ENCODE data around the gene MRPS16. TPM values are rescaled to one million over a fixed set of nuclear protein-coding genes. Genes with fewer than 3 reads are reported as not detected.

MRPS16 gene
- total RNA-seq, 1 experiment from 2014 or later, result 164 TPM

GRCh38 chr10:73220989-73221388, 31.5 kb downstream of the MRPS16 start:
- Histone ChIP-seq H3K9me3 (ENCODE audit: low read depth, low read length, poor library complexity, severe bottlenecking) (no peaks in the 10 kb centered on the region), H3K36me3 (ENCODE audit: insufficient read depth, low read length, poor library complexity, severe bottlenecking) (peaks cover 9% of the 10 kb centered on the region), H3K27ac (ENCODE audit: low read depth, low read length, poor library complexity, severe bottlenecking) (no peak overlapping the region), H3K4me1 (ENCODE audit: insufficient read depth, low read length, poor library complexity, severe bottlenecking) (no peaks in the 10 kb centered on the region), H3K27me3 (replicated peaks; ENCODE audit: insufficient read depth, low read depth, low read length, poor library complexity) (no peaks in the 10 kb centered on the region), H3K4me3 (ENCODE audit: low read depth, low read length, poor library complexity, severe bottlenecking) (no peak overlapping the region)
- TF ChIP-seq CTCF (conservative IDR thresholded peaks at IDR 0.05; ENCODE audit: low read depth, low read length) (no peak), EZH2 (IDR thresholded peaks at IDR 0.05; ENCODE audit: borderline replicate concordance, low read depth, low read length, poor library complexity, severe bottlenecking) (no peak)
- DNase-seq (ENCODE audit: low spot score), result no peak
- BruUV-seq (replicated peaks), result no TSS peak
- POLR2A ChIA-PET (ENCODE audit: low non-redundant PET), result no interaction called here
- CTCF ChIA-PET, result no interaction called here
- intact Hi-C loops (cut with micrococcal nuclease; ENCODE audit: unreplicated experiment), result no loop called here

GRCh38 chr10:73219384-73219783, 33.1 kb downstream of the MRPS16 start:
- no TSS peak for BruUV-seq (replicated peaks)
- intact Hi-C loops (cut with micrococcal nuclease; ENCODE audit: unreplicated experiment), result no loop called here
- no peak overlapping the region for H3K27ac ChIP-seq (ENCODE audit: low read depth, low read length, poor library complexity, severe bottlenecking)
- CTCF ChIA-PET, result interaction anchor here (0.6 kb wide), 1 partner anchor 332 kb away, joined by 4 read pairs; no protein-coding TSS in a partner anchor
- no peaks in the 10 kb centered on the region for H3K4me1 ChIP-seq (ENCODE audit: insufficient read depth, low read length, poor library complexity, severe bottlenecking)
- DNase-seq (ENCODE audit: low spot score), result no peak
- H3K27me3 ChIP-seq (replicated peaks; ENCODE audit: insufficient read depth, low read depth, low read length, poor library complexity), result no peaks in the 10 kb centered on the region
- no peaks in the 10 kb centered on the region for H3K9me3 ChIP-seq (ENCODE audit: low read depth, low read length, poor library complexity, severe bottlenecking)
- TF ChIP-seq CTCF (conservative IDR thresholded peaks at IDR 0.05; ENCODE audit: low read depth, low read length), result no peak
- no peak for TF ChIP-seq EZH2 (IDR thresholded peaks at IDR 0.05; ENCODE audit: borderline replicate concordance, low read depth, low read length, poor library complexity, severe bottlenecking)
- H3K36me3 ChIP-seq (ENCODE audit: insufficient read depth, low read length, poor library complexity, severe bottlenecking), result peaks cover 9% of the 10 kb centered on the region
- no peak overlapping the region for H3K4me3 ChIP-seq (ENCODE audit: low read depth, low read length, poor library complexity, severe bottlenecking)
- POLR2A ChIA-PET (ENCODE audit: low non-redundant PET), result no interaction called here

GRCh38 chr10:73218431-73219191, 33.8 kb downstream of the MRPS16 start:
- TF ChIP-seq EZH2 (IDR thresholded peaks at IDR 0.05; ENCODE audit: borderline replicate concordance, low read depth, low read length, poor library complexity, severe bottlenecking) (no peak), CTCF (conservative IDR thresholded peaks at IDR 0.05; ENCODE audit: low read depth, low read length) (peak; percentile 73)
- intact Hi-C loops (cut with micrococcal nuclease; ENCODE audit: unreplicated experiment), result no loop called here
- BruUV-seq (replicated peaks), result no TSS peak
- H3K4me1 ChIP-seq (ENCODE audit: insufficient read depth, low read length, poor library complexity, severe bottlenecking), result no peaks in the 10 kb centered on the region
- CTCF ChIA-PET, result interaction anchor here (0.6 kb wide), 1 partner anchor 333 kb away, joined by 4 read pairs; no protein-coding TSS in a partner anchor
- DNase-seq (ENCODE audit: low spot score), result peak; percentile 51
- no peak overlapping the region for H3K27ac ChIP-seq (ENCODE audit: low read depth, low read length, poor library complexity, severe bottlenecking)
- POLR2A ChIA-PET (ENCODE audit: low non-redundant PET), result interaction anchor here (0.5 kb wide), 1 partner anchor 123 kb away, joined by 7 read pairs; no protein-coding TSS in a partner anchor
- H3K4me3 ChIP-seq (ENCODE audit: low read depth, low read length, poor library complexity, severe bottlenecking), result no peak overlapping the region
- H3K36me3 ChIP-seq (ENCODE audit: insufficient read depth, low read length, poor library complexity, severe bottlenecking), result peaks cover 9% of the 10 kb centered on the region
- no peaks in the 10 kb centered on the region for H3K27me3 ChIP-seq (replicated peaks; ENCODE audit: insufficient read depth, low read depth, low read length, poor library complexity)
- H3K9me3 ChIP-seq (ENCODE audit: low read depth, low read length, poor library complexity, severe bottlenecking), result no peaks in the 10 kb centered on the region

Data from A673 (cell line).